Adrenal gland (tissue), 12 donors: ENCODE data around the gene PHF1. TPM values are rescaled to one million over a fixed set of nuclear protein-coding genes. Genes with fewer than 3 reads are reported as not detected.
"Not testable (repeated sequence)": the region's sequence is repeated elsewhere in the genome, so short reads cannot be mapped to it uniquely, and the experiment has no call there.

Source experiments
- DNase-seq, 7 donors: peaks; one replicate each; pipeline ENCODE4 v3.0.0-alpha.2; 2019 to 2020
- H3K27ac ChIP-seq, 5 donors: fragments of 200-600 bp; sonication (generic) in 4 of 5; 1 replicate in 3 of 5; 2 replicates in 2 of 5; pipeline versions ENCODE4 v1.5.1 to v1.8.0; 2016 to 2020; ENCODE audit warnings: mild to moderate bottlenecking in 1 of 5
- H3K27me3 ChIP-seq: fragments of 200-600 bp; 2 replicates; pipeline ENCODE4 v1.8.0; 2021
- H3K36me3 ChIP-seq, 2 donors: fragments of 200-600 bp; replicated peaks in 1 of 2; 1 replicate in 1 of 2; 2 replicates in 1 of 2; pipeline versions ENCODE4 v1.5.1 to v1.8.0; 2018 to 2022
- H3K4me1 ChIP-seq, 2 donors: fragments of 200-600 bp; replicated peaks in 1 of 2; 1 replicate in 1 of 2; 2 replicates in 1 of 2; pipeline versions ENCODE4 v1.5.1 to v1.8.0; 2018 to 2021
- H3K4me3 ChIP-seq, 4 donors: fragments of 200-600 bp; sonication (generic) in 3 of 4; one replicate each; pipeline ENCODE4 v1.5.1; 2016 to 2018
- H3K9me3 ChIP-seq, 3 donors: fragments of 200-600 bp; sonication (generic) in 1 of 3; replicated peaks in 1 of 3; 1 replicate in 2 of 3; 2 replicates in 1 of 3; pipeline versions ENCODE4 v1.5.1 to v1.8.0; 2016 to 2021
- POLR2A ChIP-seq, 2 donors: fragments of 450-650 bp; IDR thresholded peaks; one replicate each; pipeline ENCODE4 v1.6.1; 2017; ENCODE audit warnings: antibody characterized with exemption in 2 of 2, mild to moderate bottlenecking in 2 of 2, moderate library complexity in 1 of 2
- WGBS, 4 donors: extraction: QIAGEN DNeasy Blood & Tissue Kit in 2 of 4; methylation state at CpG; one replicate each; pipeline versions ENCODE4 v1.1.5 to v1.1.7; 2013 to 2017; 5-methylcytosine and 5-hydroxymethylcytosine counted together
- intact Hi-C, 2 donors: fragments of 100-400 bp; cut with DNase I; formaldehyde crosslinking; loops; one replicate each; pipeline versions ENCODE4 v1.14.1 to v1.15.0; 2022 to 2023
- polyA plus RNA-seq, 3 donors: library from polyadenylated mRNA; stranded (reverse); fragments of 200-250 nt in 2 of 3; fragments of 350-450 nt in 1 of 3; fragmentation: Illumina TruSeq in 1 of 3; extraction: RNeasy Lipid Tissue Mini Kit (QIAGEN cat#74804) in 1 of 3; gene quantifications; one replicate each; pipeline ENCODE4 v1.2.3, GENCODE V29; 2013 to 2014
- total RNA-seq, 9 donors: library from RNA; depleted of rRNA in 4 of 9; stranded (reverse); fragments of >200 nt in 4 of 9; fragments of 120-200 nt in 1 of 9; fragmentation: NEBNext Ultra II Directional in 1 of 9; extraction: Animal tissue kit (Norgen Biotek cat#: 25700) in 1 of 9; gene quantifications; one replicate each; pipeline versions ENCODE4 v1.1.0 to v1.2.4, GENCODE V29; 2013 to 2023
- TF ChIP-seq, protein P1 (sequence below), 6 experiments: fragments of 450-650 bp in 4 of 6; fragments of 200-600 bp in 2 of 6; sonication (generic) in 1 of 6; IDR thresholded peaks; 1 replicate in 5 of 6; 2 replicates in 1 of 6; pipeline versions ENCODE4 v1.5.1 to v1.8.0; 2016 to 2021; ENCODE audit warnings: antibody characterized with exemption in 6 of 6, mild to moderate bottlenecking in 2 of 6, moderate library complexity in 1 of 6
- donor health status: healthy with polysubstance abuse.
- donor health status: Bipolar disorder and iron deficiency.
- donor health status: DM: yes; HTN: yes; CAD: no.
- donor health status: DM: no; HTN: no; CAD: no.
- donor health status: DM: no; HTN: no; CAD: no.
- donor health status: DM: yes; HTN: yes; CAD: no.

Gene PHF1
- total and polyA plus RNA-seq, 12 donors: 36.6 to 410 (median 66.6) TPM

DNA sequence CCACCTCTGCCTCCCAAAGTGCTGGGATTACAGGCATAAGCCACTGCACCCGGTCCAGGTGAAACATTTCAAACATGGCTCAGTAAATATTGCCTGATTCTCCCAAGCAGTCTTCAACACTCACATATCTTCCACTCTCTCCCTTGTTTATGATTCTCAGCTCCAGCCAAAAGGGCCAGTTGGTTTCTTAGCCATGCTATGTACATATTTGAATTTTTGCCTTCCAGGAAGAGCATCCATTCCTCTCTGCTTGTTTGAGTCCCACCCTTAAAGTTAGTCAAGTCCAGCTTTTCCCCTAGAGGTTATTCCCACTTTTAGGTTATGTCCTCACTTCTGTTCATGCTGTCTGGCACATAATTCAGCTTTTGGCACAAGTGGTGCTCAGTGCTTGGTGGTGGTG, 13.3 kb upstream of the PHF1 start:
- H3K36me3 ChIP-seq: no peaks in the 10 kb centered on the region
- no peaks in the 10 kb centered on the region for H3K27me3 ChIP-seq
- no peak overlapping the region for H3K27ac ChIP-seq
- H3K4me3 ChIP-seq: no peak overlapping the region
- H3K4me1 ChIP-seq: no peaks in the 10 kb centered on the region
- H3K9me3 ChIP-seq: no peaks in the 10 kb centered on the region
- WGBS, 4 donors: 88 to 100% (median 93%) methylated on average over 1 of the region's 1 CpG
- TF ChIP-seq, protein P1, sequence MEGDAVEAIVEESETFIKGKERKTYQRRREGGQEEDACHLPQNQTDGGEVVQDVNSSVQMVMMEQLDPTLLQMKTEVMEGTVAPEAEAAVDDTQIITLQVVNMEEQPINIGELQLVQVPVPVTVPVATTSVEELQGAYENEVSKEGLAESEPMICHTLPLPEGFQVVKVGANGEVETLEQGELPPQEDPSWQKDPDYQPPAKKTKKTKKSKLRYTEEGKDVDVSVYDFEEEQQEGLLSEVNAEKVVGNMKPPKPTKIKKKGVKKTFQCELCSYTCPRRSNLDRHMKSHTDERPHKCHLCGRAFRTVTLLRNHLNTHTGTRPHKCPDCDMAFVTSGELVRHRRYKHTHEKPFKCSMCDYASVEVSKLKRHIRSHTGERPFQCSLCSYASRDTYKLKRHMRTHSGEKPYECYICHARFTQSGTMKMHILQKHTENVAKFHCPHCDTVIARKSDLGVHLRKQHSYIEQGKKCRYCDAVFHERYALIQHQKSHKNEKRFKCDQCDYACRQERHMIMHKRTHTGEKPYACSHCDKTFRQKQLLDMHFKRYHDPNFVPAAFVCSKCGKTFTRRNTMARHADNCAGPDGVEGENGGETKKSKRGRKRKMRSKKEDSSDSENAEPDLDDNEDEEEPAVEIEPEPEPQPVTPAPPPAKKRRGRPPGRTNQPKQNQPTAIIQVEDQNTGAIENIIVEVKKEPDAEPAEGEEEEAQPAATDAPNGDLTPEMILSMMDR (IDR thresholded peaks at IDR 0.05): no peak
- no peak for TF ChIP-seq POLR2A (IDR thresholded peaks at IDR 0.05)
- no peak for DNase-seq
- intact Hi-C loops: no loop called here

DNA sequence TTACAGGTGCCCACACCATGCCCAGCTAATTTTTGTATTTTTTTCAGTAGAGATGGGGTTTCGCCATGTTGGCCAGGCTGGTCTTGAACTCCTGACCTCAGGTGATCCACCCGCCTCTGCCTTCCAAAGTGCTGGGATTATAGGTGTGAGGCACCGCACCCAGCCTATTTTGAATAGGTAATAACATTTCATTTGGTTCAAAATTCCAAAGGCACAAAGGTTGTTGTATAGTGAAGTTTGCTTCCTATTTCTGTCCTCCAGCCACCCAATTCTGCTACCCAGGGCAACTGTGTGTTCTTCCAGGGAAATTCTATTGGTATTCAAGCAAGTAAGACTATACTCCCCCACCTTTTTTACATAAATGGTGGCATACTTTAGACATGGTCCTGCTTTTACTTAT, 12.2 kb upstream of the PHF1 start:
- 86 to 98% (median 95%) methylated on average over 3 of the region's 3 CpGs for WGBS, 4 donors
- DNase-seq, intact Hi-C loops, H3K4me1 ChIP-seq, H3K4me3 ChIP-seq, H3K27me3 ChIP-seq, H3K36me3 ChIP-seq, H3K9me3 ChIP-seq, H3K27ac ChIP-seq: not testable (repeated sequence)

DNA sequence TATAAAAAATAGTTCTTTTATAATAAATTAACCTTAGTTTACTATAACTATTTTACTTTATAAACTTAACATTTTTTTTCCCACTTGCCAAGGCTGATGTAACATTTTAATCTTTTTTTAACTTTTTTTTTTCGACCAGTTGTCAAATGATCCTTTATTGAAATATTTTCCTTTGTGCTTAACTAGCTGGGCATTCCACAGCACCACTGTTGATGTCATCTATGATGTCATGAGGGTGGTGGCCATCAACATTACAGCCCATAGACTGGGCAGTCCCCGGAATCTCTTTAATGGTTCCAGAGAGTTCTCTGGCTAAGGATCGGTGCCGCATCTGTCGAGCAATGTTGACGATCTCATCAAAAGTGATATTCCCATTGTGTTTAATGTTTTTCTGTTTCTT, 10.9 kb upstream of the PHF1 start:
- H3K4me3 ChIP-seq, H3K36me3 ChIP-seq, H3K9me3 ChIP-seq, H3K27ac ChIP-seq, H3K4me1 ChIP-seq, DNase-seq, H3K27me3 ChIP-seq, intact Hi-C loops: not testable (repeated sequence)
- 94 to 98% (median 96%) methylated on average over 6 of the region's 6 CpGs for WGBS, 4 donors

DNA sequence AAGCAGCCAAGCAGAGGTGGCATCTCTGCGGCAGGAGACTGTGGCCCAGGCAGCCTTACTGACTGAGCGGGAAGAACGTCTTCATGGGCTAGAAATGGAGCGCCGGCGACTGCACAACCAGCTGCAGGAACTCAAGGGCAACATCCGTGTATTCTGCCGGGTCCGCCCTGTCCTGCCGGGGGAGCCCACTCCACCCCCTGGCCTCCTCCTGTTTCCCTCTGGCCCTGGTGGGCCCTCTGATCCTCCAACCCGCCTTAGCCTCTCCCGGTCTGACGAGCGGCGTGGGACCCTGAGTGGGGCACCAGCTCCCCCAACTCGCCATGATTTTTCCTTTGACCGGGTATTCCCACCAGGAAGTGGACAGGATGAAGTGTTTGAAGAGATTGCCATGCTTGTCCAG, 5.9 kb upstream of the PHF1 start:
- no peak overlapping the region for H3K27ac ChIP-seq
- no peaks in the 10 kb centered on the region for H3K36me3 ChIP-seq
- intact Hi-C loops: no loop called here
- 91 to 95% (median 94%) methylated on average over 9 to 17 of the region's 17 CpGs for WGBS, 4 donors
- H3K9me3 ChIP-seq: no peaks in the 10 kb centered on the region
- DNase-seq: no peak
- TF ChIP-seq, protein P1 (IDR thresholded peaks at IDR 0.05): no peak
- TF ChIP-seq POLR2A (IDR thresholded peaks at IDR 0.05): no peak
- H3K4me1 ChIP-seq: no peaks in the 10 kb centered on the region
- H3K27me3 ChIP-seq: no peaks in the 10 kb centered on the region
- no peak overlapping the region for H3K4me3 ChIP-seq

DNA sequence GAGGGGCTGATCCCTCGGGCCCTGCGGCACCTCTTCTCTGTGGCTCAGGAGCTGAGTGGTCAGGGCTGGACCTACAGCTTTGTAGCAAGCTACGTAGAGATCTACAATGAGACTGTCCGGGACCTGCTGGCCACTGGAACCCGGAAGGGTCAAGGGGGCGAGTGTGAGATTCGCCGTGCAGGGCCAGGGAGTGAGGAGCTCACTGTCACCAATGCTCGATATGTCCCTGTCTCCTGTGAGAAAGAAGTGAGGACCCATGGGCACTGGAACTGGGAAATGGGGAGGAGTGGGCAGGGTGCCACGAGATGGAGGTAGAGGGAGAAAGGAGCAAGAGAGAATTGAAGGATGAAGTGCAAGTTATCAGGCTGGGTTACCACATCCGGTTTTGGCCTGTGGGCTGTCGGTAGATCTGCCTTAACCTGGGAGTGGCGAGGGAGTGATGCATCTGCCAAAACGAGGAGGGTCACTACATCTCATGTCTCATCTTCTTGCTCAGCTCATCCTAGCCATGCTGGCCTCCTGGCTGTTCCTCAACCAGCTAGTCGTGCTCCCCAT, 5.4 kb upstream of the PHF1 start:
- no peak overlapping the region for H3K4me3 ChIP-seq
- DNase-seq: no peak
- H3K36me3 ChIP-seq: no peaks in the 10 kb centered on the region
- no peaks in the 10 kb centered on the region for H3K9me3 ChIP-seq
- TF ChIP-seq, protein P1 (IDR thresholded peaks at IDR 0.05): no peak
- TF ChIP-seq POLR2A (IDR thresholded peaks at IDR 0.05): no peak
- no peaks in the 10 kb centered on the region for H3K27me3 ChIP-seq
- no peak overlapping the region for H3K27ac ChIP-seq
- no peaks in the 10 kb centered on the region for H3K4me1 ChIP-seq
- intact Hi-C loops: no loop called here
- WGBS, 4 donors: 92 to 95% (median 94%) methylated on average over 15 of the region's 15 CpGs
